OCI-LY3 (cell line): ENCODE data around the gene SLC35F3.

ENCODE experiments used
- H2AFZ ChIP-seq: fragments of 200-600, 300-600 bp; shearing (Covaris generic); 2 replicates; pipeline ENCODE4 v1.6.0; 2014; ENCODE audit warnings: antibody characterized with exemption, low read depth, low read length
- H3K27ac ChIP-seq: fragments of 200-600, 300-600 bp; sonication (generic); 2 replicates; pipeline ENCODE4 v1.5.1; 2014; ENCODE audit warnings: mild to moderate bottlenecking, low read length, moderate library complexity, mixed read lengths
- H3K27me3 ChIP-seq: fragments of 200-600, 300-600 bp; sonication (generic); 2 replicates; pipeline ENCODE4 v1.6.1; 2014; ENCODE audit warnings: low read depth, low read length, mixed read lengths
- H3K36me3 ChIP-seq: fragments of 200-600, 300-600 bp; sonication (generic); replicated peaks from 2 replicates; pipeline ENCODE3; 2014; ENCODE audit warnings: low read depth, low read length, mixed read lengths
- H3K4me1 ChIP-seq: fragments of 300-600, 200-600 bp; sonication (generic); 2 replicates; pipeline ENCODE4 v1.6.1; 2014; ENCODE audit warnings: low read length, mixed read lengths
- H3K4me2 ChIP-seq: fragments of 200-600, 300-600 bp; sonication (generic); 2 replicates; pipeline ENCODE4 v1.6.1; 2014; ENCODE audit warnings: low read length, mixed read lengths
- H3K4me3 ChIP-seq: fragments of 300-600, 200-600 bp; sonication (generic); 2 replicates; pipeline ENCODE4 v1.5.1; 2014; ENCODE audit warnings: antibody characterized with exemption, mild to moderate bottlenecking, low read length, moderate library complexity
- H3K79me2 ChIP-seq: fragments of 300-600, 200-600 bp; shearing (Covaris generic); 2 replicates; pipeline ENCODE4 v1.6.1; 2014; ENCODE audit warnings: mild to moderate bottlenecking, low read length, mixed read lengths
- H3K9ac ChIP-seq: fragments of 300-600, 200-600 bp; shearing (Covaris generic); 2 replicates; pipeline ENCODE4 v1.6.0; 2014; ENCODE audit warnings: mild to moderate bottlenecking, low read length, moderate library complexity
- H3K9me3 ChIP-seq: fragments of 200-600, 300-600 bp; shearing (Covaris generic); 2 replicates; pipeline ENCODE4 v1.6.1; 2014; ENCODE audit warnings: low read length, mixed read lengths; ENCODE audit not compliant: insufficient read depth
- H4K20me1 ChIP-seq: fragments of 200-600, 300-600 bp; sonication (generic); 2 replicates; pipeline ENCODE4 v1.6.1; 2016; ENCODE audit warnings: low read length, mixed read lengths; ENCODE audit not compliant: insufficient read depth
- CTCF ChIP-seq: fragments of 200-600, 300-600 bp; sonication (generic); IDR thresholded peaks from 2 replicates; pipeline ENCODE4 v1.5.1; 2014; ENCODE audit warnings: antibody characterized with exemption, low read length, low read depth
- EZH2phosphoT487 ChIP-seq: fragments of 200-600 bp; shearing (Covaris generic); IDR thresholded peaks from 2 replicates; pipeline ENCODE4 v1.6.1; 2018; ENCODE audit warnings: antibody characterized with exemption, mixed run types, low read depth

Gene SLC35F3

GRCh38 chr1:233936422-233936821, 31.9 kb downstream of the SLC35F3 start:
- Histone ChIP-seq H2AFZ (no peak overlapping the region), H3K4me1 (peaks cover 6% of the 10 kb centered on the region), H3K27me3 (peaks cover 46% of the 10 kb centered on the region), H3K27ac (no peak overlapping the region), H3K9ac (no peak overlapping the region), H3K4me3 (no peak overlapping the region), H3K9me3 (no peaks in the 10 kb centered on the region), H4K20me1 (no peaks in the 10 kb centered on the region), H3K36me3 (no peaks in the 10 kb centered on the region), H3K79me2 (no peaks in the 10 kb centered on the region), H3K4me2 (no peak overlapping the region)
- TF ChIP-seq CTCF (no peak), EZH2phosphoT487 (no peak)

- no peaks in the 10 kb centered on the region for H3K79me2 ChIP-seq
- peaks cover 6% of the 10 kb centered on the region for H3K4me1 ChIP-seq
- H4K20me1 ChIP-seq, result no peaks in the 10 kb centered on the region
- H3K9me3 ChIP-seq, result no peaks in the 10 kb centered on the region
- no peak overlapping the region for H3K4me2 ChIP-seq
- no peak for TF ChIP-seq CTCF
- no peak for TF ChIP-seq EZH2phosphoT487
- H3K27ac ChIP-seq, result no peak overlapping the region
- H3K27me3 ChIP-seq, result peaks cover 46% of the 10 kb centered on the region
- H3K4me3 ChIP-seq, result no peak overlapping the region
- no peak overlapping the region for H3K9ac ChIP-seq
- H2AFZ ChIP-seq, result no peak overlapping the region
- H3K36me3 ChIP-seq, result no peaks in the 10 kb centered on the region
These were observed 32.4 kb downstream of the SLC35F3 start for GRCh38 chr1:233936842-233937241.

GRCh38 chr1:233938476-233938875, 34.0 kb downstream of the SLC35F3 start:
- TF ChIP-seq EZH2phosphoT487, result no peak
- no peak for TF ChIP-seq CTCF
- no peaks in the 10 kb centered on the region for H3K9me3 ChIP-seq

GRCh38 chr1:233939451-233939850, 35.0 kb downstream of the SLC35F3 start:
- no peaks in the 10 kb centered on the region for H3K36me3 ChIP-seq
- no peak overlapping the region for H3K4me2 ChIP-seq
- peaks cover 47% of the 10 kb centered on the region for H3K27me3 ChIP-seq
- H3K4me3 ChIP-seq, result no peak overlapping the region
- H4K20me1 ChIP-seq, result no peaks in the 10 kb centered on the region
- no peak for TF ChIP-seq EZH2phosphoT487
- TF ChIP-seq CTCF, result no peak
- no peak overlapping the region for H2AFZ ChIP-seq
- H3K9ac ChIP-seq, result no peak overlapping the region
- no peaks in the 10 kb centered on the region for H3K4me1 ChIP-seq
- H3K27ac ChIP-seq, result no peak overlapping the region
- no peaks in the 10 kb centered on the region for H3K79me2 ChIP-seq
- no peaks in the 10 kb centered on the region for H3K9me3 ChIP-seq

More at GRCh38 chr1:233938476-233938875, 34.0 kb downstream of the SLC35F3 start:
- no peaks in the 10 kb centered on the region for H4K20me1 ChIP-seq
- no peak overlapping the region for H3K4me2 ChIP-seq
- no peaks in the 10 kb centered on the region for H3K79me2 ChIP-seq
- peaks cover 45% of the 10 kb centered on the region for H3K27me3 ChIP-seq
- no peaks in the 10 kb centered on the region for H3K36me3 ChIP-seq
- no peak overlapping the region for H3K4me3 ChIP-seq
- no peak overlapping the region for H2AFZ ChIP-seq
- no peak overlapping the region for H3K27ac ChIP-seq
- peaks cover 6% of the 10 kb centered on the region for H3K4me1 ChIP-seq
- H3K9ac ChIP-seq, result no peak overlapping the region
